HG02759 (cell line): Measurements from ENCODE around the gene AADAC.
"Not testable (repeated sequence)": the region's sequence is repeated elsewhere in the genome, so short reads cannot be mapped to it uniquely, and the experiment has no call there.

Source experiments
- ATAC-seq: cut with Tn5 transposase; IDR thresholded peaks from one replicate; pipeline ENCODE4 v1.9.1; 2021; ENCODE audit warnings: mild to moderate bottlenecking, moderate library complexity; ENCODE audit not compliant: unreplicated experiment

The AADAC gene

GRCh38 chr3:151813799-151814198 lies at the start of gene AADAC:
AADAC (plus strand) TSS chr3:151814116; CDS start chr3:151814163, 47 bp downstream.
- ATAC-seq = no peak

GRCh38 chr3:151764699-151765098 lies 49.2 kb upstream of the AADAC start:
- not testable (repeated sequence) for ATAC-seq

GRCh38 chr3:151765685-151766084 lies 48.2 kb upstream of the AADAC start:
- no peak for ATAC-seq

- no peak for ATAC-seq
Measured at GRCh38 chr3:151766454-151766853, 47.5 kb upstream of the AADAC start.

- no peak for ATAC-seq
Measured at GRCh38 chr3:151768393-151768930, 45.5 kb upstream of the AADAC start.

GRCh38 chr3:151769175-151769574 lies 44.7 kb upstream of the AADAC start:
- no peak for ATAC-seq

GRCh38 chr3:151770956-151771355 lies 43.0 kb upstream of the AADAC start:
- ATAC-seq = no peak

GRCh38 chr3:151772825-151773480 lies 41.0 kb upstream of the AADAC start:
- ATAC-seq = no peak

- ATAC-seq = no peak
Measured at GRCh38 chr3:151774235-151774634, 39.7 kb upstream of the AADAC start.

GRCh38 chr3:151774910-151775309 lies 39.0 kb upstream of the AADAC start:
- no peak for ATAC-seq

GRCh38 chr3:151775314-151776258 lies 38.3 kb upstream of the AADAC start:
- no peak for ATAC-seq

- no peak for ATAC-seq
Measured at GRCh38 chr3:151776259-151776740, 37.6 kb upstream of the AADAC start.

- ATAC-seq = no peak
Measured at GRCh38 chr3:151777880-151778279, 36.0 kb upstream of the AADAC start.

- no peak for ATAC-seq
Measured at GRCh38 chr3:151787626-151788025, 26.3 kb upstream of the AADAC start.

GRCh38 chr3:151788401-151788800 lies 25.5 kb upstream of the AADAC start:
- no peak for ATAC-seq

GRCh38 chr3:151789853-151790463 lies 24.0 kb upstream of the AADAC start:
- ATAC-seq = no peak

GRCh38 chr3:151790763-151791162 lies 23.2 kb upstream of the AADAC start:
- not testable (repeated sequence) for ATAC-seq

GRCh38 chr3:151792411-151792810 lies 21.5 kb upstream of the AADAC start:
- no peak for ATAC-seq

GRCh38 chr3:151793636-151794035 lies 20.3 kb upstream of the AADAC start:
- no peak for ATAC-seq

- ATAC-seq = no peak
Measured at GRCh38 chr3:151794080-151794479, 19.8 kb upstream of the AADAC start.

- ATAC-seq = no peak
Measured at GRCh38 chr3:151795276-151795675, 18.6 kb upstream of the AADAC start.
